ENCODE measurements around the gene ASTN2.

Gene ASTN2

GRCh38 chr9:116724123-116724522, 690.7 kb downstream of the ASTN2 start:
- no peak for DNase-seq (ENCODE audit: low read depth)
- no peak for TF ChIP-seq CTCF (conservative IDR thresholded peaks at IDR 0.05; ENCODE audit: low read depth, low read length)
- no peak overlapping the region for H3K4me3 ChIP-seq (ENCODE audit: low read length)

GRCh38 chr9:116721944-116722343, 692.9 kb downstream of the ASTN2 start:
- no peak for DNase-seq (ENCODE audit: low read depth)
- H3K4me3 ChIP-seq (ENCODE audit: low read length): no peak overlapping the region
- TF ChIP-seq CTCF (conservative IDR thresholded peaks at IDR 0.05; ENCODE audit: low read depth, low read length): no peak

- H3K4me3 ChIP-seq (ENCODE audit: low read length): no peak overlapping the region
- no peak for TF ChIP-seq CTCF (conservative IDR thresholded peaks at IDR 0.05; ENCODE audit: low read depth, low read length)
- no peak for DNase-seq (ENCODE audit: low read depth)
These were observed 693.4 kb downstream of the ASTN2 start for GRCh38 chr9:116721411-116721810.

- H3K4me3 ChIP-seq (ENCODE audit: low read length): no peak overlapping the region
- no peak for TF ChIP-seq CTCF (conservative IDR thresholded peaks at IDR 0.05; ENCODE audit: low read depth, low read length)
- DNase-seq (ENCODE audit: low read depth): no peak
These were observed 694.7 kb downstream of the ASTN2 start for GRCh38 chr9:116720111-116720510.

- no peak for TF ChIP-seq CTCF (conservative IDR thresholded peaks at IDR 0.05; ENCODE audit: low read depth, low read length)
- no peak for DNase-seq (ENCODE audit: low read depth)
- no peak overlapping the region for H3K4me3 ChIP-seq (ENCODE audit: low read length)
These were observed 696.7 kb downstream of the ASTN2 start for GRCh38 chr9:116718111-116718510.

- DNase-seq (ENCODE audit: low read depth): no peak
These were observed 697.7 kb downstream of the ASTN2 start for GRCh38 chr9:116717150-116717549.

GRCh38 chr9:116716438-116716837, 698.4 kb downstream of the ASTN2 start:
- DNase-seq (ENCODE audit: low read depth): no peak
- H3K4me3 ChIP-seq (ENCODE audit: low read length): no peak overlapping the region
- TF ChIP-seq CTCF (conservative IDR thresholded peaks at IDR 0.05; ENCODE audit: low read depth, low read length): no peak

More at GRCh38 chr9:116717150-116717549, 697.7 kb downstream of the ASTN2 start:
- no peak for TF ChIP-seq CTCF (conservative IDR thresholded peaks at IDR 0.05; ENCODE audit: low read depth, low read length)
- H3K4me3 ChIP-seq (ENCODE audit: low read length): no peak overlapping the region

All from retinal pigment epithelial cell (primary cell).